ENCODE results near the gene METTL8.

Gene METTL8

GRCh38 chr2:171409436-171409971, 24.3 kb downstream of the METTL8 start:
- TF ChIP-seq CTCF (IDR thresholded peaks at IDR 0.05; ENCODE audit: low read depth, low read length, missing control alignments): no peak
- peak overlapping the region; percentile 9 for H3K27ac ChIP-seq
- H3K36me3 ChIP-seq (replicated peaks): no peaks in the 10 kb centered on the region
- in situ Hi-C loops (cut with HindIII; ENCODE audit: low pct_ligation_motif_present, low sequenced_read_pairs): loop anchor here (25.0 kb wide), 1 partner anchor 247 kb away; the partner anchor contains the start of gene TLK1
- no peak for DNase-seq
- H3K27me3 ChIP-seq (replicated peaks): no peaks in the 10 kb centered on the region
- H3K4me3 ChIP-seq (ENCODE audit: low read depth, low read length): peak overlapping the region; percentile 18

- Histone ChIP-seq H3K36me3 (replicated peaks) (no peaks in the 10 kb centered on the region), H3K27ac (no peak overlapping the region), H3K27me3 (replicated peaks) (no peaks in the 10 kb centered on the region), H3K4me3 (ENCODE audit: low read depth, low read length) (no peak overlapping the region)
- no peak for DNase-seq
- no peak for TF ChIP-seq CTCF (IDR thresholded peaks at IDR 0.05; ENCODE audit: low read depth, low read length, missing control alignments)
- in situ Hi-C loops (cut with HindIII; ENCODE audit: low pct_ligation_motif_present, low sequenced_read_pairs): loop anchor here (25.0 kb wide), 1 partner anchor 245 kb away; the partner anchor contains the start of gene TLK1
Measured at GRCh38 chr2:171407676-171408044, 26.1 kb downstream of the METTL8 start.

- DNase-seq: no peak
- Histone ChIP-seq H3K36me3 (replicated peaks) (no peaks in the 10 kb centered on the region), H3K27me3 (replicated peaks) (no peaks in the 10 kb centered on the region), H3K27ac (no peak overlapping the region), H3K4me3 (ENCODE audit: low read depth, low read length) (no peak overlapping the region)
- in situ Hi-C loops (cut with HindIII; ENCODE audit: low pct_ligation_motif_present, low sequenced_read_pairs): loop anchor here (25.0 kb wide), 1 partner anchor 245 kb away; the partner anchor contains the start of gene TLK1
- TF ChIP-seq CTCF (IDR thresholded peaks at IDR 0.05; ENCODE audit: low read depth, low read length, missing control alignments): no peak
Measured at GRCh38 chr2:171407030-171407675, 26.6 kb downstream of the METTL8 start.

- in situ Hi-C loops (cut with HindIII; ENCODE audit: low pct_ligation_motif_present, low sequenced_read_pairs): loop anchor here (25.0 kb wide), 1 partner anchor 244 kb away; the partner anchor contains the start of gene TLK1
- no peaks in the 10 kb centered on the region for H3K36me3 ChIP-seq (replicated peaks)
- no peak for DNase-seq
- H3K27me3 ChIP-seq (replicated peaks): no peaks in the 10 kb centered on the region
- TF ChIP-seq CTCF (IDR thresholded peaks at IDR 0.05; ENCODE audit: low read depth, low read length, missing control alignments): no peak
- H3K27ac ChIP-seq: no peak overlapping the region
- H3K4me3 ChIP-seq (ENCODE audit: low read depth, low read length): no peak overlapping the region
Measured at GRCh38 chr2:171406044-171406443, 27.7 kb downstream of the METTL8 start.

GRCh38 chr2:171405546-171405945, 28.2 kb downstream of the METTL8 start:
- in situ Hi-C loops (cut with HindIII; ENCODE audit: low pct_ligation_motif_present, low sequenced_read_pairs): loop anchor here (25.0 kb wide), 1 partner anchor 243 kb away; the partner anchor contains the start of gene TLK1
- no peaks in the 10 kb centered on the region for H3K27me3 ChIP-seq (replicated peaks)
- DNase-seq: no peak
- TF ChIP-seq CTCF (IDR thresholded peaks at IDR 0.05; ENCODE audit: low read depth, low read length, missing control alignments): no peak
- H3K27ac ChIP-seq: no peak overlapping the region
- no peak overlapping the region for H3K4me3 ChIP-seq (ENCODE audit: low read depth, low read length)
- H3K36me3 ChIP-seq (replicated peaks): no peaks in the 10 kb centered on the region
